GM23338 (cell line): Measurements from ENCODE around the gene C8A. TPM values are rescaled to one million over a fixed set of nuclear protein-coding genes. Genes with fewer than 3 reads are reported as not detected.

Source experiments
- ATAC-seq: fragments of 200-7000 bp; cut with Tn5 transposase; 3 replicates; pipeline ENCODE4 v1.9.1; 2020
- DNase-seq: peaks from one replicate; pipeline ENCODE4 v3.0.0-alpha.2; 2015; ENCODE audit warnings: low spot score
- H2AFZ ChIP-seq: fragments of 200-600 bp; sonication (generic); 2 replicates; pipeline ENCODE4 v1.8.0; 2016; ENCODE audit warnings: antibody characterized with exemption, mild to moderate bottlenecking, moderate library complexity
- H3F3A ChIP-seq: fragments of 200-600 bp; sonication (generic); replicated peaks from 2 replicates; pipeline ENCODE4 v1.8.0; 2017; ENCODE audit warnings: antibody characterized with exemption, mixed run types, low read depth
- H3K27ac ChIP-seq: fragments of 200-600 bp; sonication (generic); 2 replicates; pipeline ENCODE4 v1.6.1; 2016; ENCODE audit warnings: low read depth
- H3K27me3 ChIP-seq: fragments of 200-600 bp; sonication (generic); 2 replicates; pipeline ENCODE4 v1.8.0; 2016; ENCODE audit warnings: mild to moderate bottlenecking, mixed run types, moderate library complexity; ENCODE audit not compliant: insufficient read depth
- H3K36me3 ChIP-seq: fragments of 200-600 bp; sonication (generic); 2 replicates; pipeline ENCODE4 v1.8.0; 2016; ENCODE audit warnings: mild to moderate bottlenecking; ENCODE audit not compliant: insufficient read depth
- H3K4me1 ChIP-seq: fragments of 200-600 bp; sonication (generic); 2 replicates; pipeline ENCODE4 v1.8.0; 2016; ENCODE audit warnings: mild to moderate bottlenecking, moderate library complexity; ENCODE audit not compliant: insufficient read depth
- H3K4me2 ChIP-seq: fragments of 200-600 bp; sonication (generic); 2 replicates; pipeline ENCODE4 v1.7.1; 2017; ENCODE audit warnings: mixed run types
- H3K4me3 ChIP-seq: fragments of 200-600 bp; sonication (generic); 2 replicates; pipeline ENCODE4 v1.6.1; 2016; ENCODE audit warnings: mixed run types
- H3K79me2 ChIP-seq: fragments of 200-600 bp; sonication (generic); replicated peaks from 2 replicates; pipeline ENCODE4 v1.8.0; 2017; ENCODE audit warnings: mild to moderate bottlenecking; ENCODE audit not compliant: insufficient read depth
- H3K9me2 ChIP-seq: fragments of 200-600 bp; sonication (generic); 2 replicates; pipeline ENCODE4 v1.8.0; 2017; ENCODE audit not compliant: insufficient read depth
- H4K20me1 ChIP-seq: fragments of 200-600 bp; sonication (generic); replicated peaks from 2 replicates; pipeline ENCODE4 v1.8.0; 2017; ENCODE audit warnings: mild to moderate bottlenecking; ENCODE audit not compliant: insufficient read depth
- H3K27ac Mint-ChIP-seq: 2 replicates; pipeline ENCODE4 v1.8.0; 2020; ENCODE audit warnings: inconsistent platforms, mild to moderate bottlenecking, moderate library complexity, mixed read lengths
- H3K27me3 Mint-ChIP-seq: 3 replicates; pipeline ENCODE4 v1.8.0; 2022; ENCODE audit warnings: low read depth, mild to moderate bottlenecking, moderate library complexity, mixed read lengths, inconsistent platforms; ENCODE audit not compliant: insufficient read depth, poor library complexity
- H3K36me3 Mint-ChIP-seq: 3 replicates; pipeline ENCODE4 v1.8.0; 2021; ENCODE audit warnings: low read depth, mild to moderate bottlenecking, inconsistent platforms, moderate library complexity, mixed read lengths
- H3K4me1 Mint-ChIP-seq: 3 replicates; pipeline ENCODE4 v1.8.0; 2020; ENCODE audit warnings: mild to moderate bottlenecking, inconsistent platforms, mixed read lengths
- H3K4me3 Mint-ChIP-seq: 3 replicates; pipeline ENCODE4 v1.8.0; 2021; ENCODE audit warnings: moderate library complexity, mild to moderate bottlenecking, inconsistent platforms, mixed read lengths
- H3K9me3 Mint-ChIP-seq: 3 replicates; pipeline ENCODE4 v1.8.0; 2020; ENCODE audit warnings: moderate library complexity, mild to moderate bottlenecking, inconsistent platforms, mixed read lengths
- CTCF ChIP-seq, 2 experiments: fragments of 200-600 bp in 1 of 2; sonication (generic) in 1 of 2; conservative IDR thresholded peaks; 2 replicates each; pipeline versions ENCODE4 v1.5.1 to v1.6.1; 2016 to 2017; ENCODE audit warnings: antibody characterized with exemption in 2 of 2, low read depth in 2 of 2, mild to moderate bottlenecking in 2 of 2, moderate library complexity in 1 of 2
- EZH2 ChIP-seq: fragments of 200-600 bp; sonication (generic); IDR thresholded peaks from one replicate; pipeline ENCODE4 v1.8.0; 2017; ENCODE audit warnings: antibody characterized with exemption, mild to moderate bottlenecking, low read depth; ENCODE audit not compliant: unreplicated experiment
- EZH2phosphoT487 ChIP-seq: fragments of 200-600 bp; sonication (generic); IDR thresholded peaks from one replicate; pipeline ENCODE4 v1.8.1; 2018; ENCODE audit warnings: antibody characterized with exemption; ENCODE audit not compliant: unreplicated experiment
- NANOG ChIP-seq: IDR thresholded peaks from 2 replicates; pipeline ENCODE4 v1.6.1; 2016; ENCODE audit warnings: antibody characterized with exemption, borderline replicate concordance
- POLR2AphosphoS5 ChIP-seq: IDR thresholded peaks from 2 replicates; pipeline ENCODE4 v1.6.1; 2016; ENCODE audit warnings: antibody characterized with exemption, low read depth
- STAT1 ChIP-seq: IDR thresholded peaks from one replicate; pipeline ENCODE4 v1.6.1; 2016; ENCODE audit warnings: antibody characterized with exemption; ENCODE audit not compliant: unreplicated experiment
- ZNF114 ChIP-seq: fragments of 250-450 bp; sonication (Bioruptor Pico); IDR thresholded peaks from 2 replicates; pipeline ENCODE4 v1.5.0; 2020; ENCODE audit warnings: mild to moderate bottlenecking, moderate library complexity
- ZNF462 ChIP-seq: fragments of 250-450 bp; sonication (Bioruptor Pico); IDR thresholded peaks from 2 replicates; pipeline ENCODE4 v1.5.0; 2020; ENCODE audit warnings: mild to moderate bottlenecking, moderate library complexity
- polyA plus RNA-seq: library from polyadenylated mRNA; unstranded; fragments of >200 nt; fragmentation: Nextera tagmentation; extraction: Ambion mirVana; gene quantifications from 2 replicates; pipeline ENCODE4 v1.2.1, GENCODE V29; 2016
- total RNA-seq: library from RNA; depleted of rRNA; stranded (reverse); fragments of >200 nt; shearing (Covaris generic); gene quantifications from 2 replicates; pipeline ENCODE4 v1.2.3, GENCODE V29; 2014
- TF ChIP-seq, protein P1 (sequence below): IDR thresholded peaks from one replicate; pipeline ENCODE4 v1.6.1; 2018; ENCODE audit warnings: antibody characterized with exemption; ENCODE audit not compliant: unreplicated experiment

Gene C8A
- total and polyA plus RNA-seq, 2 experiments from 2014 or later, result not detected

DNA sequence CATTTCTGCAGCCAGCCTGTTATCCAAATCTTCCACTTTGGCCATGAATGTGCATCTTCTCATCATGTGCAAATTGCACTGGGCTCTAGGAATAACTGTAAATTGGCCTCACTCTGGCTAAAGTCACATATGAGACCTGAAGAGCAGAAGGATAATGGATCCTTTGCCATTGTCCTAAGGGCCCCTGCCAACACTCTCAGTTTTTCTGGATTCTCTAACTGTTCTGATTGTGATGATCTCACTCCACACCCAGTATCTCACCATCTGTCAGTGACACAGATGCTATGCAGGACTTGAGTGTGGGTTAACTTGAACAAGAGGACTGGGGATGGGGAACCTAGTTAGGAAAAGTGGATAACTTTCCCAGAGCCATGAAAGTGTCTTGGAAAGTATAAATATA is 26.9 kb upstream of the C8A start:
- Mint-ChIP-seq H3K9me3 (no peaks in the 10 kb centered on the region; the same call in 1 of the 3 replicates), H3K27me3 (no peaks in the 10 kb centered on the region), H3K27ac (no peak overlapping the region), H3K4me1 (peaks cover 7% of the 10 kb centered on the region; the same call in 1 of the 3 replicates), H3K36me3 (no peaks in the 10 kb centered on the region), H3K4me3 (no peak overlapping the region)
- ATAC-seq (no peak), DNase-seq (no peak)
- H2AFZ ChIP-seq, result no peak overlapping the region
- no peaks in the 10 kb centered on the region for H3K79me2 ChIP-seq
- no peaks in the 10 kb centered on the region for H3K27me3 ChIP-seq
- no peak overlapping the region for H3K4me3 ChIP-seq
- H3K27ac ChIP-seq, result no peak overlapping the region
- TF ChIP-seq POLR2AphosphoS5, result no peak
- TF ChIP-seq, protein P1, sequence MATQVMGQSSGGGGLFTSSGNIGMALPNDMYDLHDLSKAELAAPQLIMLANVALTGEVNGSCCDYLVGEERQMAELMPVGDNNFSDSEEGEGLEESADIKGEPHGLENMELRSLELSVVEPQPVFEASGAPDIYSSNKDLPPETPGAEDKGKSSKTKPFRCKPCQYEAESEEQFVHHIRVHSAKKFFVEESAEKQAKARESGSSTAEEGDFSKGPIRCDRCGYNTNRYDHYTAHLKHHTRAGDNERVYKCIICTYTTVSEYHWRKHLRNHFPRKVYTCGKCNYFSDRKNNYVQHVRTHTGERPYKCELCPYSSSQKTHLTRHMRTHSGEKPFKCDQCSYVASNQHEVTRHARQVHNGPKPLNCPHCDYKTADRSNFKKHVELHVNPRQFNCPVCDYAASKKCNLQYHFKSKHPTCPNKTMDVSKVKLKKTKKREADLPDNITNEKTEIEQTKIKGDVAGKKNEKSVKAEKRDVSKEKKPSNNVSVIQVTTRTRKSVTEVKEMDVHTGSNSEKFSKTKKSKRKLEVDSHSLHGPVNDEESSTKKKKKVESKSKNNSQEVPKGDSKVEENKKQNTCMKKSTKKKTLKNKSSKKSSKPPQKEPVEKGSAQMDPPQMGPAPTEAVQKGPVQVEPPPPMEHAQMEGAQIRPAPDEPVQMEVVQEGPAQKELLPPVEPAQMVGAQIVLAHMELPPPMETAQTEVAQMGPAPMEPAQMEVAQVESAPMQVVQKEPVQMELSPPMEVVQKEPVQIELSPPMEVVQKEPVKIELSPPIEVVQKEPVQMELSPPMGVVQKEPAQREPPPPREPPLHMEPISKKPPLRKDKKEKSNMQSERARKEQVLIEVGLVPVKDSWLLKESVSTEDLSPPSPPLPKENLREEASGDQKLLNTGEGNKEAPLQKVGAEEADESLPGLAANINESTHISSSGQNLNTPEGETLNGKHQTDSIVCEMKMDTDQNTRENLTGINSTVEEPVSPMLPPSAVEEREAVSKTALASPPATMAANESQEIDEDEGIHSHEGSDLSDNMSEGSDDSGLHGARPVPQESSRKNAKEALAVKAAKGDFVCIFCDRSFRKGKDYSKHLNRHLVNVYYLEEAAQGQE, result no peak
- TF ChIP-seq EZH2, result no peak
- no peaks in the 10 kb centered on the region for H3F3A ChIP-seq
- H4K20me1 ChIP-seq, result 0 out of 2 replicates have a peak, but pooled peaks cover under 1% of the 10 kb centered on the region
- peaks cover 11% of the 10 kb centered on the region for H3K9me2 ChIP-seq
- no peaks in the 10 kb centered on the region for H3K4me1 ChIP-seq
- H3K4me2 ChIP-seq, result no peak overlapping the region
- H3K36me3 ChIP-seq, result no peaks in the 10 kb centered on the region

DNA sequence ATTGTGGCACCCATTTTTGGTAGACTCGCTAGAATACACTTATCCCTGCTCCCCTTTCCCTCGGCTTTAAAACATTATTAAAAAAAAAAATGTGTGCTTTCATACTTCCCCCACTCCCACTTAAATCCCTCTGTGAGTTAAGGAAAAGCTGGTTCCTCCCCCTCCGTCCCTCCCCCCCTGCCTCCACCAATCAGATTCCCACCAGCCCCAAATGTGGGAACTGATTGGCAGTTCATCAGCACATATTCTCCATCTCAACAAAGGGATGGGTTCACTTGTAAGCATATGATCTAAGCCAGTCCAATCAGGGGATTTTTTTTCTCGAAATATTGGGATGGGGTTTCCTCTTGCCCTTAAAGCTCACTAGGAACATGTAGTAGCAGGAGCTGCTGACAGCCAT is 24.5 kb upstream of the C8A start:
- no peak overlapping the region for H3K27ac Mint-ChIP-seq
- no peaks in the 10 kb centered on the region; the same call in none of the 3 replicates for H3K9me3 Mint-ChIP-seq
- H3K9me2 ChIP-seq, result peaks cover 11% of the 10 kb centered on the region
- H3K4me3 Mint-ChIP-seq, result no peak overlapping the region
- peaks cover 9% of the 10 kb centered on the region; the same call in 1 of the 3 replicates for H3K4me1 Mint-ChIP-seq
- no peaks in the 10 kb centered on the region for H3K27me3 ChIP-seq
- no peaks in the 10 kb centered on the region for H3K79me2 ChIP-seq
- DNase-seq, result no peak
- H4K20me1 ChIP-seq, result no peaks in the 10 kb centered on the region
- no peaks in the 10 kb centered on the region for H3K36me3 ChIP-seq
- no peak for ATAC-seq
- H2AFZ ChIP-seq, result no peak overlapping the region
- H3K4me2 ChIP-seq, result no peak overlapping the region
- no peaks in the 10 kb centered on the region for H3F3A ChIP-seq
- H3K4me3 ChIP-seq, result no peak overlapping the region
- no peaks in the 10 kb centered on the region for H3K4me1 ChIP-seq
- H3K27ac ChIP-seq, result no peak overlapping the region
- H3K27me3 Mint-ChIP-seq, result no peaks in the 10 kb centered on the region
- H3K36me3 Mint-ChIP-seq, result no peaks in the 10 kb centered on the region; the same call in 2 of the 3 replicates
- TF ChIP-seq STAT1, result no peak
- no peak for TF ChIP-seq EZH2phosphoT487
- no peak for TF ChIP-seq POLR2AphosphoS5
- TF ChIP-seq ZNF462 (CRISPR knock-in tag), result no peak
- TF ChIP-seq NANOG, result no peak
- no peak for TF ChIP-seq CTCF (conservative IDR thresholded peaks at IDR 0.05; ENCODE audit: low read depth in 2 of 2)
- TF ChIP-seq ZNF114, result no peak
